GM12864 (cell line): Measurements from ENCODE around the gene TWF2.

Experiments
- DNase-seq: peaks from one replicate; pipeline ENCODE4 v3.0.0-alpha.2; 2011; ENCODE audit warnings: low read depth
- H3K4me3 ChIP-seq: 2 replicates; pipeline ENCODE4 v1.5.1; 2011; ENCODE audit warnings: mild to moderate bottlenecking, low read depth, low read length, control low read depth
- CTCF ChIP-seq: IDR thresholded peaks from 2 replicates; pipeline ENCODE4 v1.5.1; 2011; ENCODE audit warnings: low read depth, mild to moderate bottlenecking, moderate library complexity, low read length, control low read depth, inconsistent platforms; ENCODE audit errors: missing control alignments

Gene TWF2

GRCh38 chr3:52217409-52217805, 21.6 kb downstream of the TWF2 start:
- no peak overlapping the region for H3K4me3 ChIP-seq
- no peak for TF ChIP-seq CTCF
- no peak for DNase-seq

- no peak for TF ChIP-seq CTCF
- no peak for DNase-seq
- H3K4me3 ChIP-seq, result no peak overlapping the region
Measured at GRCh38 chr3:52216585-52217408, 22.2 kb downstream of the TWF2 start.

GRCh38 chr3:52215351-52215750, 23.6 kb downstream of the TWF2 start:
- no peak for DNase-seq
- no peak overlapping the region for H3K4me3 ChIP-seq
- no peak for TF ChIP-seq CTCF

GRCh38 chr3:52213901-52214300, 25.1 kb downstream of the TWF2 start:
- no peak for DNase-seq
- no peak overlapping the region for H3K4me3 ChIP-seq
- TF ChIP-seq CTCF, result no peak

GRCh38 chr3:52213005-52213404, 26.0 kb downstream of the TWF2 start:
- no peak overlapping the region for H3K4me3 ChIP-seq
- no peak for DNase-seq
- TF ChIP-seq CTCF, result no peak

GRCh38 chr3:52211268-52211891, 27.6 kb downstream of the TWF2 start:
- no peak for DNase-seq
- TF ChIP-seq CTCF, result no peak
- no peak overlapping the region for H3K4me3 ChIP-seq
